ENCODE measurements around the gene YEATS2. TPM values are rescaled to one million over a fixed set of nuclear protein-coding genes. Genes with fewer than 3 reads are reported as not detected.

Gene YEATS2
- total RNA-seq, 1 experiment from 2014 or later, result 33.8 TPM

DNA sequence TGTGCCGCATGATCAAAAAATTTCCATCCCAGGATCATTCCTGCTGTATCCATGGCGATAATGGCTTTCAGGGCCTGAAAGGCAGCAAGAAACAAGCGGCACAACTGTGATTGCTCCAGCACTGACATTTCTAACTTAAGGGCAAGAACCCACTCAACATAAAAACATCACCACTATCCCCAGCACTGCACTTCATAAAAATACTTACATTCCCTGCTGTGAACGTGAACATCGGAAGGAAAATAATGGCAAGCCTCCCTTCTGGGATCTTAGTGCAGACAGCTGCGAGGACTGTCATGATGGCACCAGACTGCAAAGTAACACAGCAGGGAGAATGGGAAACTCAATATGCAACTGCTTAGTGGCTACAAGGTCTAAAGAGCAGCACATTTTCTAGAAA lies 135.9 kb downstream of the YEATS2 start:
- Histone ChIP-seq H3K4me1 (ENCODE audit: control insufficient read depth, insufficient read depth, low read length) (no peaks in the 10 kb centered on the region), H3K4me3 (ENCODE audit: low read depth in 2 of 2, low read length in 2 of 2) (no peak overlapping the region), H3K9me3 (ENCODE audit: control insufficient read depth, insufficient read depth, low read depth, low read length) (no peaks in the 10 kb centered on the region), H3K27me3 (ENCODE audit: control insufficient read depth, insufficient read depth, low read length) (no peaks in the 10 kb centered on the region), H3K27ac (ENCODE audit: low read length) (no peak overlapping the region), H3K36me3 (ENCODE audit: control insufficient read depth, insufficient read depth, low read length) (0 out of 2 replicates have a peak, but pooled peaks cover 1% of the 10 kb centered on the region)
- DNase-seq (ENCODE audit: low read depth, low spot score), result no peak
- TF ChIP-seq POLR2AphosphoS5 (IDR thresholded peaks at IDR 0.05; ENCODE audit: low read depth, low read length) (no peak), REST (IDR thresholded peaks at IDR 0.05; ENCODE audit: insufficient read depth in 1 of 2, low read depth in 2 of 2, low read length in 1 of 2) (no peak), SIN3A (IDR thresholded peaks at IDR 0.05; ENCODE audit: borderline replicate concordance, insufficient read depth, low read depth, low read length) (no peak), TCF7L2 (IDR thresholded peaks at IDR 0.05; ENCODE audit: low read depth, low read length) (no peak)
- TF ChIP-seq, protein P1, sequence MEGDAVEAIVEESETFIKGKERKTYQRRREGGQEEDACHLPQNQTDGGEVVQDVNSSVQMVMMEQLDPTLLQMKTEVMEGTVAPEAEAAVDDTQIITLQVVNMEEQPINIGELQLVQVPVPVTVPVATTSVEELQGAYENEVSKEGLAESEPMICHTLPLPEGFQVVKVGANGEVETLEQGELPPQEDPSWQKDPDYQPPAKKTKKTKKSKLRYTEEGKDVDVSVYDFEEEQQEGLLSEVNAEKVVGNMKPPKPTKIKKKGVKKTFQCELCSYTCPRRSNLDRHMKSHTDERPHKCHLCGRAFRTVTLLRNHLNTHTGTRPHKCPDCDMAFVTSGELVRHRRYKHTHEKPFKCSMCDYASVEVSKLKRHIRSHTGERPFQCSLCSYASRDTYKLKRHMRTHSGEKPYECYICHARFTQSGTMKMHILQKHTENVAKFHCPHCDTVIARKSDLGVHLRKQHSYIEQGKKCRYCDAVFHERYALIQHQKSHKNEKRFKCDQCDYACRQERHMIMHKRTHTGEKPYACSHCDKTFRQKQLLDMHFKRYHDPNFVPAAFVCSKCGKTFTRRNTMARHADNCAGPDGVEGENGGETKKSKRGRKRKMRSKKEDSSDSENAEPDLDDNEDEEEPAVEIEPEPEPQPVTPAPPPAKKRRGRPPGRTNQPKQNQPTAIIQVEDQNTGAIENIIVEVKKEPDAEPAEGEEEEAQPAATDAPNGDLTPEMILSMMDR (IDR thresholded peaks at IDR 0.05), result no peak
- in situ Hi-C loops (cut with HindIII; ENCODE audit: low pct_unique_long_range_greater_than_20kb, low sequenced_read_pairs), result no loop called here
- ATAC-seq, result no peak
- BruUV-seq (replicated peaks), result no TSS peak
- intact Hi-C loops (cut with micrococcal nuclease; ENCODE audit: unreplicated experiment), result no loop called here
- POLR2A ChIA-PET, result interaction anchor here (0.7 kb wide), 1 partner anchor 422 kb away, joined by 3 read pairs; no protein-coding TSS in a partner anchor
- CTCF ChIA-PET, result no interaction called here

DNA sequence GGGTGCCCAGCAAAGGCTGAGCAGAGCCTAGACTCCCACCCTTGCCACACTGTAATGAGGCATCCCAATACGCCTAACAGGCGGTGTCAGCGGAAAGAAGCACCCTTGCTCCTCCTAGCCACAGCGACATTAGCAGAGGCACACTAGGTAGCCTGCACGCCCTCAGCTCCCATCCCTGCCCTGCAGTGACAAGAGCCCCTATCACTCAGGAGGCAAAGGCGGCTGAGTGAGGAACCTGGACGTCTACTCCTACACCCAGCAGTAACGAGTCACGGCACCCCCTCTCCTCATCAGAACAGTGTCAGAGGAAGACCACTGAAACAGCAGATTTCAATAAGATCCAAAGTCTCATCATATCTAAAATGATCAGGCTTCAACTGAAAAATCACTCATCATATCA lies 139.8 kb downstream of the YEATS2 start:
- POLR2A ChIA-PET, result no interaction called here
- Histone ChIP-seq H3K27me3 (ENCODE audit: control insufficient read depth, insufficient read depth, low read length) (no peaks in the 10 kb centered on the region), H3K36me3 (ENCODE audit: control insufficient read depth, insufficient read depth, low read length) (peaks cover 16% of the 10 kb centered on the region), H3K4me1 (ENCODE audit: control insufficient read depth, insufficient read depth, low read length) (no peaks in the 10 kb centered on the region), H3K4me3 (ENCODE audit: low read depth in 2 of 2, low read length in 2 of 2) (no peak overlapping the region), H3K27ac (ENCODE audit: low read length) (no peak overlapping the region), H3K9me3 (ENCODE audit: control insufficient read depth, insufficient read depth, low read depth, low read length) (no peaks in the 10 kb centered on the region)
- TF ChIP-seq, protein P1 (IDR thresholded peaks at IDR 0.05), result no peak
- TF ChIP-seq REST (IDR thresholded peaks at IDR 0.05; ENCODE audit: insufficient read depth in 1 of 2, low read depth in 2 of 2, low read length in 1 of 2) (no peak), POLR2AphosphoS5 (IDR thresholded peaks at IDR 0.05; ENCODE audit: low read depth, low read length) (no peak), SIN3A (IDR thresholded peaks at IDR 0.05; ENCODE audit: borderline replicate concordance, insufficient read depth, low read depth, low read length) (no peak), TCF7L2 (IDR thresholded peaks at IDR 0.05; ENCODE audit: low read depth, low read length) (no peak)
- intact Hi-C loops (cut with micrococcal nuclease; ENCODE audit: unreplicated experiment) (no loop called here), in situ Hi-C loops (cut with HindIII; ENCODE audit: low pct_unique_long_range_greater_than_20kb, low sequenced_read_pairs) (no loop called here)
- no peak for DNase-seq (ENCODE audit: low read depth, low spot score)
- ATAC-seq, result no peak
- CTCF ChIA-PET, result no interaction called here
- no TSS peak for BruUV-seq (replicated peaks)

All from Panc1 (cell line).